ENCODE data around the gene ITIH5. TPM values are rescaled to one million over a fixed set of nuclear protein-coding genes. Genes with fewer than 3 reads are reported as not detected.

Gene ITIH5
- total RNA-seq, 6 experiments from 2014 or later, result 0.20 to 0.62 (median 0.48) TPM

DNA sequence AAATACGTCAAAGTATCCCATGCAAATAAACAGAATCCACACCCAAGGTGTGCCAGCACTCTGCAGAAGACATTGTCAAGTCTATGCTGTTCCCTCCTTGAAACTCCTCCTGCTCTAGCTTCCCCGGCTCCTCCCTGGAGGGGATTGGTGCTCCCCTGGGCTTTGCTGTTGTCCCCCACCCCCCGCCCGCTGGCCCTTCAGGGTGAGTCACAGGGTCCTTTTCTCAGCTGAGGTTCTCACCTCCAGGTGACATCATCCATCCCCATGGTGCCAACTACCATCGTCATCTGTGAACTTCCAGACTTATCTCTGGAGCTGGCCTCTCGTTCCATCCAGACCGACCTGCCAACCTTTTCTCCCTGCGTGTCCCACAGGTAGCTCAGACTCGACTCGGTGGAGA is 77.0 kb downstream of the ITIH5 start:
- DNase-seq, result no peak
- 70% methylated on average over 8 of the region's 10 CpGs for WGBS (ENCODE audit: insufficient coverage, low coverage, low lambda C conversion rate, missing lambda C conversion rate)
- intact Hi-C loops (cut with DNase I), result no loop called here

DNA sequence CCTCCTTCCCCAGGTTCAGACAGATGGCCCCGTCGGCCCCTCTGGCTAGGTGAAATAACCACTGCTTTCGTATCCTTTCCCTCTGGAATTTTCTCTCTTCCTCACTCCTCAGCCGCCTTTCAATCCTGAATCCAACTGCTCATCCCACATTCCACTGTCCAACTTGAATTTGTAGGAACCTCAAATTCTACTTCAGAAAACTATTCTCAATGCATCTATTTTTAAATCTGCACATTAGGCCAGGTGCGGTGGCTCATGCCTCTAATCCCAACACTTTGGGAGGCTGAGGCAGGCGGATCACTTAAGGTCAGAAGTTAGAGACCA is 78.9 kb downstream of the ITIH5 start:
- H3K4me1 ChIP-seq, result no peaks in the 10 kb centered on the region
- TF ChIP-seq, protein P1, sequence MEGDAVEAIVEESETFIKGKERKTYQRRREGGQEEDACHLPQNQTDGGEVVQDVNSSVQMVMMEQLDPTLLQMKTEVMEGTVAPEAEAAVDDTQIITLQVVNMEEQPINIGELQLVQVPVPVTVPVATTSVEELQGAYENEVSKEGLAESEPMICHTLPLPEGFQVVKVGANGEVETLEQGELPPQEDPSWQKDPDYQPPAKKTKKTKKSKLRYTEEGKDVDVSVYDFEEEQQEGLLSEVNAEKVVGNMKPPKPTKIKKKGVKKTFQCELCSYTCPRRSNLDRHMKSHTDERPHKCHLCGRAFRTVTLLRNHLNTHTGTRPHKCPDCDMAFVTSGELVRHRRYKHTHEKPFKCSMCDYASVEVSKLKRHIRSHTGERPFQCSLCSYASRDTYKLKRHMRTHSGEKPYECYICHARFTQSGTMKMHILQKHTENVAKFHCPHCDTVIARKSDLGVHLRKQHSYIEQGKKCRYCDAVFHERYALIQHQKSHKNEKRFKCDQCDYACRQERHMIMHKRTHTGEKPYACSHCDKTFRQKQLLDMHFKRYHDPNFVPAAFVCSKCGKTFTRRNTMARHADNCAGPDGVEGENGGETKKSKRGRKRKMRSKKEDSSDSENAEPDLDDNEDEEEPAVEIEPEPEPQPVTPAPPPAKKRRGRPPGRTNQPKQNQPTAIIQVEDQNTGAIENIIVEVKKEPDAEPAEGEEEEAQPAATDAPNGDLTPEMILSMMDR (IDR thresholded peaks at IDR 0.05), result no peak
- no peak for TF ChIP-seq POLR2A (IDR thresholded peaks at IDR 0.05)
- H3K27ac ChIP-seq, result no peak overlapping the region
- no peak for ATAC-seq
- intact Hi-C loops (cut with DNase I), result no loop called here
- no peaks in the 10 kb centered on the region for H3K9me3 ChIP-seq
- WGBS (ENCODE audit: insufficient coverage, low coverage, low lambda C conversion rate, missing lambda C conversion rate), result 81% methylated on average over 5 of the region's 6 CpGs
- DNase-seq, result no peak
- no peak overlapping the region for H3K4me3 ChIP-seq
- no peaks in the 10 kb centered on the region for H3K36me3 ChIP-seq
- H3K27me3 ChIP-seq, result no peaks in the 10 kb centered on the region

More for the DNA sequence above, 77.0 kb downstream of the ITIH5 start:
- H3K4me1 ChIP-seq, result no peaks in the 10 kb centered on the region
- H3K9me3 ChIP-seq, result no peaks in the 10 kb centered on the region
- no peaks in the 10 kb centered on the region for H3K27me3 ChIP-seq
- no peak for ATAC-seq
- TF ChIP-seq, protein P1 (IDR thresholded peaks at IDR 0.05), result no peak
- no peak for TF ChIP-seq POLR2A (IDR thresholded peaks at IDR 0.05)
- H3K36me3 ChIP-seq, result no peaks in the 10 kb centered on the region
- no peak overlapping the region for H3K27ac ChIP-seq
- H3K4me3 ChIP-seq, result no peak overlapping the region

DNA sequence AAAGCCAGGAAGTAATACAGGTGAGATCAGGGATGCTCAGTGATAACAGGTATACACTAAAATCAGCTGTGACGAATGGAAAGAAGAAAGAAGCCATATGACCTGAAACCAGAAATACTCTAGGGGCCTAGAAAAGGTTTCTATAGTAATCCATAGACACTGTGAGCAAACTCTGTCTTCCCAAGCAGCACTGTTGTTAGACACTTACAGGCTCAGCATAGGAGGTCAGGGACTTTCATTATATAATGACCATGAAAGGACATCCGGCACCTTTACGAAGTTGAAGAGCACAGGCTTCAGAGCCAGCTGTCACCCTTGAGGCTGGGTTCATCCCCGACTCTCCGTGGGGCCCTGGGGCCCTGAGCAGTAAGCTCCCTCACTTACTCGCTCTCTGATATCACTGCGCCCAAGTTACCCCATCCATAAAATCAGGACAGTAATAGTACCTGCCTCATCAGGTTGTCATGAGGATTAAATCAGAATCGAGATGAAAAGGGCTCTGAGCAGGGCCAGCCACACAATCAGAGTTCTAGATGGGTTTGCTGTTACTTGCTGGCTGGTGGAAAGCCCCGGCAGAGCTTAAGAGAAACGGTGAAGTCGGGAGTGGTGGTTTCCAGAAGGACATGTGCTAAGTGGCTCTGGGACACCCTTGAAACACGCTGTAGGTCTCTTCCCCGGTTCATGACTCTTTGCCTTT is 79.5 kb downstream of the ITIH5 start:
- intact Hi-C loops (cut with DNase I), result no loop called here
- ATAC-seq, result no peak

DNA sequence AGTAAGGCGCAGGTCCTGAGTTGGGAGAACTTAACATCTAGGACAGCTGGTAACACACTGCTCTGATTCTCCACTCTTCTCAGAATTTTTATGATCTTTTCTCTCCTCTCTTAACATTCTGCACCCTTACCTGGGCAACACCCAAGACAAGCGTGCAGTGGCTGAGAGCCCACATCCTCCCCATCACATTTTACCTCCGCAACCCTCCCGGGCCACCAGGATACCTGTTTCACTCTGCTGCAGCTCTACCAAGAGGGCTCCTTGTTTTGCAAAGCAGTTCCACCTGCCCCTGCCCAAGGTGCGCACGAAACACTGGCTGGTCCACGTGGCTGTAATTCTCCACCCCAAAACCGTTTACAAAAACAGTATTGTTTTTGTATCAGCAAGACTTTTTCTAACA is 81.5 kb downstream of the ITIH5 start:
- ATAC-seq, result no peak
- WGBS (ENCODE audit: insufficient coverage, low coverage, low lambda C conversion rate, missing lambda C conversion rate), result 66% methylated on average over 8 of the region's 8 CpGs
- H3K9me3 ChIP-seq, result no peaks in the 10 kb centered on the region

More for the DNA sequence above, 79.5 kb downstream of the ITIH5 start:
- DNase-seq, result no peak
- no peaks in the 10 kb centered on the region for H3K9me3 ChIP-seq
- no peak overlapping the region for H3K27ac ChIP-seq
- TF ChIP-seq POLR2A (IDR thresholded peaks at IDR 0.05), result no peak
- TF ChIP-seq, protein P1 (IDR thresholded peaks at IDR 0.05), result no peak
- no peaks in the 10 kb centered on the region for H3K27me3 ChIP-seq
- 63% methylated on average over 7 of the region's 13 CpGs for WGBS (ENCODE audit: insufficient coverage, low coverage, low lambda C conversion rate, missing lambda C conversion rate)
- H3K4me3 ChIP-seq, result no peak overlapping the region
- H3K4me1 ChIP-seq, result no peaks in the 10 kb centered on the region
- H3K36me3 ChIP-seq, result no peaks in the 10 kb centered on the region

More for the DNA sequence above, 81.5 kb downstream of the ITIH5 start:
- intact Hi-C loops (cut with DNase I), result no loop called here
- TF ChIP-seq, protein P1 (IDR thresholded peaks at IDR 0.05), result no peak
- no peak for TF ChIP-seq POLR2A (IDR thresholded peaks at IDR 0.05)
- H3K27me3 ChIP-seq, result no peaks in the 10 kb centered on the region
- no peak overlapping the region for H3K27ac ChIP-seq
- no peak for DNase-seq
- no peaks in the 10 kb centered on the region for H3K4me1 ChIP-seq
- H3K4me3 ChIP-seq, result no peak overlapping the region
- H3K36me3 ChIP-seq, result no peaks in the 10 kb centered on the region
